Adrenal gland (tissue), 12 donors: ENCODE data around the gene UBXN6. TPM values are rescaled to one million over a fixed set of nuclear protein-coding genes. Genes with fewer than 3 reads are reported as not detected.
A peak's percentile ranks its signal among the peaks of the same experiment; 100 is the strongest.

Experiments
- DNase-seq, 7 donors: peaks; one replicate each; pipeline ENCODE4 v3.0.0-alpha.2; 2019 to 2020
- H3K27ac ChIP-seq, 5 donors: fragments of 200-600 bp; sonication (generic) in 4 of 5; 1 replicate in 3 of 5; 2 replicates in 2 of 5; pipeline versions ENCODE4 v1.5.1 to v1.8.0; 2016 to 2020; ENCODE audit warnings: mild to moderate bottlenecking in 1 of 5
- H3K27me3 ChIP-seq: fragments of 200-600 bp; 2 replicates; pipeline ENCODE4 v1.8.0; 2021
- H3K36me3 ChIP-seq, 2 donors: fragments of 200-600 bp; replicated peaks in 1 of 2; 1 replicate in 1 of 2; 2 replicates in 1 of 2; pipeline versions ENCODE4 v1.5.1 to v1.8.0; 2018 to 2022
- H3K4me1 ChIP-seq, 2 donors: fragments of 200-600 bp; replicated peaks in 1 of 2; 1 replicate in 1 of 2; 2 replicates in 1 of 2; pipeline versions ENCODE4 v1.5.1 to v1.8.0; 2018 to 2021
- H3K4me3 ChIP-seq, 4 donors: fragments of 200-600 bp; sonication (generic) in 3 of 4; one replicate each; pipeline ENCODE4 v1.5.1; 2016 to 2018
- H3K9me3 ChIP-seq, 3 donors: fragments of 200-600 bp; sonication (generic) in 1 of 3; replicated peaks in 1 of 3; 1 replicate in 2 of 3; 2 replicates in 1 of 3; pipeline versions ENCODE4 v1.5.1 to v1.8.0; 2016 to 2021
- CTCF ChIP-seq, 6 experiments: fragments of 450-650 bp in 4 of 6; fragments of 200-600 bp in 2 of 6; sonication (generic) in 1 of 6; IDR thresholded peaks; 1 replicate in 5 of 6; 2 replicates in 1 of 6; pipeline versions ENCODE4 v1.5.1 to v1.8.0; 2016 to 2021; ENCODE audit warnings: antibody characterized with exemption in 6 of 6, mild to moderate bottlenecking in 2 of 6, moderate library complexity in 1 of 6
- POLR2A ChIP-seq, 2 donors: fragments of 450-650 bp; IDR thresholded peaks; one replicate each; pipeline ENCODE4 v1.6.1; 2017; ENCODE audit warnings: antibody characterized with exemption in 2 of 2, mild to moderate bottlenecking in 2 of 2, moderate library complexity in 1 of 2
- WGBS, 4 donors: extraction: QIAGEN DNeasy Blood & Tissue Kit in 2 of 4; methylation state at CpG; one replicate each; pipeline versions ENCODE4 v1.1.5 to v1.1.7; 2013 to 2017; 5-methylcytosine and 5-hydroxymethylcytosine counted together
- intact Hi-C, 2 donors: fragments of 100-400 bp; cut with DNase I; formaldehyde crosslinking; loops; one replicate each; pipeline versions ENCODE4 v1.14.1 to v1.15.0; 2022 to 2023
- polyA plus RNA-seq, 3 donors: library from polyadenylated mRNA; stranded (reverse); fragments of 200-250 nt in 2 of 3; fragments of 350-450 nt in 1 of 3; fragmentation: Illumina TruSeq in 1 of 3; extraction: RNeasy Lipid Tissue Mini Kit (QIAGEN cat#74804) in 1 of 3; gene quantifications; one replicate each; pipeline ENCODE4 v1.2.3, GENCODE V29; 2013 to 2014
- total RNA-seq, 9 donors: library from RNA; depleted of rRNA in 4 of 9; stranded (reverse); fragments of >200 nt in 4 of 9; fragments of 120-200 nt in 1 of 9; fragmentation: NEBNext Ultra II Directional in 1 of 9; extraction: Animal tissue kit (Norgen Biotek cat#: 25700) in 1 of 9; gene quantifications; one replicate each; pipeline versions ENCODE4 v1.1.0 to v1.2.4, GENCODE V29; 2013 to 2023
- donor health status: healthy with polysubstance abuse.
- donor health status: Bipolar disorder and iron deficiency.
- donor health status: DM: yes; HTN: yes; CAD: no.
- donor health status: DM: no; HTN: no; CAD: no.
- donor health status: DM: no; HTN: no; CAD: no.
- donor health status: DM: yes; HTN: yes; CAD: no.

The UBXN6 gene
- total and polyA plus RNA-seq, 12 donors, result 53.9 to 317 (median 254) TPM

GRCh38 chr19:4425537-4425936 is 32.1 kb downstream of the UBXN6 start:
- Histone ChIP-seq H3K4me3 (no peak overlapping the region), H3K4me1 (no peaks in the 10 kb centered on the region), H3K27me3 (no peaks in the 10 kb centered on the region), H3K9me3 (no peaks in the 10 kb centered on the region), H3K27ac (no peak overlapping the region), H3K36me3 (no peaks in the 10 kb centered on the region)
- DNase-seq, result no peak
- intact Hi-C loops, result no loop called here
- 95 to 96% (median 96%) methylated on average over 6 of the region's 6 CpGs for WGBS, 4 donors
- TF ChIP-seq CTCF (IDR thresholded peaks at IDR 0.05) (no peak), POLR2A (IDR thresholded peaks at IDR 0.05) (no peak)

- TF ChIP-seq POLR2A (IDR thresholded peaks at IDR 0.05) (no peak), CTCF (IDR thresholded peaks at IDR 0.05) (no peak)
- Histone ChIP-seq H3K27me3 (no peaks in the 10 kb centered on the region), H3K4me1 (no peaks in the 10 kb centered on the region), H3K27ac (no peak overlapping the region), H3K9me3 (no peaks in the 10 kb centered on the region), H3K36me3 (no peaks in the 10 kb centered on the region), H3K4me3 (no peak overlapping the region)
- intact Hi-C loops, result no loop called here
- WGBS, 4 donors, result 83 to 95% (median 89%) methylated on average over 16 of the region's 16 CpGs
- DNase-seq, result no peak
Measured at GRCh38 chr19:4423416-4424126, 34.0 kb downstream of the UBXN6 start.

GRCh38 chr19:4416268-4416667 is 41.3 kb downstream of the UBXN6 start:
- H3K9me3 ChIP-seq, result no peaks in the 10 kb centered on the region
- intact Hi-C loops, result no loop called here
- H3K27ac ChIP-seq, result peak overlapping the region in 2 of 5 donors; percentile 66 to 77
- TF ChIP-seq POLR2A (IDR thresholded peaks at IDR 0.05), result no peak
- no peak for TF ChIP-seq CTCF (IDR thresholded peaks at IDR 0.05)
- H3K4me1 ChIP-seq, result peaks cover 16 to 23% of the 10 kb centered on the region in 2 donors
- DNase-seq, result no peak
- 91 to 95% (median 94%) methylated on average over 9 of the region's 9 CpGs for whole genome bisulfite sequencing, 4 donors
- no peaks in the 10 kb centered on the region for H3K27me3 ChIP-seq
- no peak overlapping the region for H3K4me3 ChIP-seq
- H3K36me3 ChIP-seq, result no peaks in the 10 kb centered on the region

GRCh38 chr19:4415352-4415751 is 42.2 kb downstream of the UBXN6 start:
- H3K36me3 ChIP-seq, result no peaks in the 10 kb centered on the region
- peaks cover 16 to 23% of the 10 kb centered on the region in 2 donors for H3K4me1 ChIP-seq
- peak overlapping the region; percentile 5 to 82 (median 66) for H3K27ac ChIP-seq
- intact Hi-C loops, result no loop called here
- TF ChIP-seq POLR2A (IDR thresholded peaks at IDR 0.05) (no peak), CTCF (IDR thresholded peaks at IDR 0.05) (no peak)
- peak in 5 of 7 donors; percentile 42 to 66 (median 48) for DNase-seq
- H3K9me3 ChIP-seq, result no peaks in the 10 kb centered on the region
- H3K27me3 ChIP-seq, result no peaks in the 10 kb centered on the region
- H3K4me3 ChIP-seq, result no peak overlapping the region
- WGBS, 4 donors, result 36 to 40% (median 38%) methylated on average over 6 to 10 of the region's 10 CpGs
